Left renal cortex interstitium (tissue), 4 donors: ENCODE measurements around the gene GOLGA1. TPM values are rescaled to one million over a fixed set of nuclear protein-coding genes. Genes with fewer than 3 reads are reported as not detected.

Experiments used
- DNase-seq, 4 donors: peaks; one replicate each; pipeline ENCODE4 v3.0.0-alpha.2; 2013; ENCODE audit warnings: low read depth in 4 of 4, low spot score in 2 of 4, missing footprints in 1 of 4
- polyA plus RNA-seq, 4 donors: library from polyadenylated mRNA; unstranded; fragments of 120-200 nt; gene quantifications; one replicate each; pipeline ENCODE4 v1.2.1, GENCODE V29; 2013; ENCODE audit not compliant: insufficient read length in 4 of 4

The GOLGA1 gene
- polyA plus RNA-seq, 4 donors, result 14.3 to 17.8 (median 16.5) TPM

DNA sequence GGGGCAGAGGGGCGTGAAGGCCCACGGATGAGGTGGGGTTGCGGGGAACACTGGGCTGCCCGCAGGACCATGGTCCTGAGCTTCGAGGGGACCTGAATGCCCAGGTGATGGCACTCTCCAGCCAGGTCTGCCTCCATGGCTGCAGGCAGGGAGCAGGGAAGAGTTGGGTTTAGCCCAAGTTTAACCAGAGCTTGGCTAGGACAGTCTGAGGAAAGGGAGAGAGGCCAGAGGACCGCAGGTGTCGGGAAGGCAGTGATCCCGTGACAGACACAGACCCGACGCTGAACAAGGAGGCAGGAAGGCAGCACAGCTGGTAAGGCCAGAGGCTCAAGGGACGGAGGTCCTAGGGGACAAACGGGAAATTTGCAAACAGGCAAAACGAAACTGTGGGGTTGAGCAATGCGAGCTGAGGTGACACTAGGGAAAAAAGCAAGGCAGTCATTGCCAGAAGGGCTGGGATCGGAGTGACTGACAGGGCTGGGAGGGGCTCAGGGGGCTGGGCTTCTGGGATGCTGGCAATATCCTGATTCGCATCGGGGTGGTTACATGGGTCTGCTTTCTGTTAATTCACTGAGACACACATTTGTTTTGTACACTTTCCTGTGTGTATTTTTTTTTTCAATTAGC lies 53.9 kb downstream of the GOLGA1 start:
- DNase-seq, result no peak

DNA sequence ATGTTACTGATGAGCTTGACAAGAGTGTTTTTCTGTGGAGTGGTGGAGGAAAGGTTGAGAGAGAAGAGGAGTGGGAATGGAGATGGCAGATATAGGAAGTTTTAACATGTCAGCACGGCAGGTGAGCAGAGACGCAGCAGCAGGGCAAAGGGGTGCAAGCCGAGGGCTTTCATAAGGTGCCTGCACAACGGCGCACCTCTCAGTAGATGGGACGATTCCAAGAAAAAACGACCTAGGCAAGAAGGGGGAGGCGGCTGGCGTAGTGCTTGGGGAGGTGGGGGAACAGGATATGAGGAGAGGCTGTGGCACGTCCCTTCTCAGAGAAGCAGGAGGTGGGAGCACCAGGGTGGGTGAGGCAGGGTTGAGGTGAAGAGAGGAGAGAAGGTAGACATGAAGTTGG lies 54.4 kb downstream of the GOLGA1 start:
- DNase-seq, result no peak

DNA sequence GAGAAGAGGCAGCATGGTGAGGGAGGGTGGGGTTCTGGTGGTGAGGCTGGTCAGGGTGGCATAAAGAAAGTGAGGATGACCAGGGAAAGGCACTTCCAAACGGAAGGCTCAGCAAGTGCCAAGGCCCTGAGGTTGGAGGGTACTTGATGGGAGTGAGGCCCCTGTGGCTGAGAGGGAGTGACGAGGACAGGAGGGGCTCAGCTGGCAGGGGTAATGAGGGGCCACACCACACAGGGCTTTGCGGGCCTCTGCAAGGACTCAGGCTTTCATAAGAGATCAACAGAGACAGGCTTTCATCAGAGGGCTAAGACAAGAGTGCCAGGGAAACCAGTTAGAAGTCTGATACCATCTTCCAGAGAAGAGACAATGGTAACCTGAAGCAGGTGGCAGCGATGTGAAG lies 55.3 kb downstream of the GOLGA1 start:
- no peak for DNase-seq

DNA sequence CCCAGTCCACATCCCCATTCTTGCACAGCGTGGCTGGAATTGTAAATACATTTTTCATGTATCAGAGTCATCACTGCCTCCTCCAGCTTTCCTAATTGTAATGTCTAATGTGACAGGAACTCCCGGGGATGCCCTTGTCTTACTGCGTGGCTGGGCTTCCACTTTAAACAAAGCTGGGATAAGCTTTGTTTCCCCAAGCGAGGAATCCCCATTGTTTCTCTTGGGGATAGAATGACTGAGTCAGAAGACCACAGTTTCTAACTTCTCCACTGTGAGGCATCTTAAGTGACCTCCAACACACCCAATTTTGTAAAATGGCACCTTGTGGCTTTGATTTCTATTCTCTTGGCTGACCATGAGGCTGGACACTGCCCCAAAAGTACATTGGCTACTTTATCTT lies 56.5 kb downstream of the GOLGA1 start:
- no peak for DNase-seq

- no peak for DNase-seq
Measured at GRCh38 chr9:124882231-124882630, 58.7 kb downstream of the GOLGA1 start.

- DNase-seq, result no peak
Measured at GRCh38 chr9:124881138-124881743, 59.6 kb downstream of the GOLGA1 start.

GRCh38 chr9:124880501-124880900 lies 60.4 kb downstream of the GOLGA1 start:
- DNase-seq, result no peak

DNA sequence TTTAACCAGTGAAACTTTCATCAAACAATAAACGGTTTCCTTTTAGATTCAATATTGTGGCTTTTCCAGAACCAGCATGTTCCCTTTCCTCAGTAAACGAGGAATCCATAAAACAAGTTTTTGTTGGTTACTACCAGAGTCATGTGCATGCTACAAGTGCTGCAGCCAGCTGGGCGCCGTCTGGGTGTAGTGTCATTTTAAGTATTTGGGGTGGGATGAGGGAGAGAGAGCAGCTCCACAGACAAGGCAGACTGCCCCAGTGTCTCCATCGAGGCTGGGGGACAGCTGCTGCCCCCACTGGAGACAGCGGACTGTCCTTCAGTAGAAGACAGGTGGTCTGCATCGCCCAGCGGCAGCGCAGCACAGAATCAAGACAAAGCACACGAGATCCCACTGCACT lies 61.7 kb downstream of the GOLGA1 start:
- DNase-seq, result no peak

- DNase-seq, result no peak
Measured at GRCh38 chr9:124878518-124878917, 62.4 kb downstream of the GOLGA1 start.

DNA sequence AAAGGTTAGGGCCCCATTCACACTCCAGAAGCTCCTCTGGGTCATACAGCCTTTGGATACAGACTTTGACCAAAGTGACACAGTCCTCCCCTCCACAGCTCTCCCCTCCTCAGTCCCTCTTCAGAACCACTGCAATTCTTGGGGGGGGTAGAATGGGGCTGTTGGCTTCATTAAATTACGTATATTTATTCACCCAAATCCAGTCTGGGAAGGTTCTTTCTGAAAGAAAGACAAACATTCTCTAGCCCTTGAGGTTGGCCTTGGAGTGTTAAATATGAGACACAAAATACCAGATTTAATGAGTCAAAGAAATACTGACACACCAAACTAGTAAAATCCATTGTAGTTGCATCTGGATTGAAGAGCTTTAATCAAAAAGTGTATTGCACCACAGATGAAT lies 62.9 kb downstream of the GOLGA1 start:
- no peak for DNase-seq

GRCh38 chr9:124877021-124877782 lies 63.7 kb downstream of the GOLGA1 start:
- DNase-seq, result no peak

- no peak for DNase-seq
Measured at GRCh38 chr9:124875501-124875900, 65.4 kb downstream of the GOLGA1 start.

- no peak for DNase-seq
Measured at GRCh38 chr9:124873664-124874063, 67.2 kb downstream of the GOLGA1 start.

DNA sequence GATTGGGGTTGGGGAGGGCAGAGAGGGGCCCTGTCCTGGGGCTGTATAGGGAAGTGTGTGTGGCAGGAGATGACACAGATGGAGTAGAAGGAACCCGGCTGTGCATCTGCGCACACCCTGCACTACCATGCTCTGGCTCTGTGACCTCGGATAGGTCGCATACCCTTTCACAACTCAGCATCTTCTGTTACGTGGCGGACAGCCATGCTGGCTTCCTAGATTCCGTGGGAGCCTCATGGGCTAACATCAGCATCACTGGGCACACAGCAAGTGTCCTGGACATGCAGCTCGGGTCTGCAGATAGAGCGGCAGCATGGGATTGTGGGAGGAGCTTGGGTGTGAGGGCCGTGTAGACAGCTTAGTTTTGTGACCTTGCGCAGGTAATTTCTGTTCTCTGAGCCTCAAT lies 69.7 kb downstream of the GOLGA1 start:
- no peak for DNase-seq

- DNase-seq, result no peak
Measured at GRCh38 chr9:124870723-124871122, 70.2 kb downstream of the GOLGA1 start.

DNA sequence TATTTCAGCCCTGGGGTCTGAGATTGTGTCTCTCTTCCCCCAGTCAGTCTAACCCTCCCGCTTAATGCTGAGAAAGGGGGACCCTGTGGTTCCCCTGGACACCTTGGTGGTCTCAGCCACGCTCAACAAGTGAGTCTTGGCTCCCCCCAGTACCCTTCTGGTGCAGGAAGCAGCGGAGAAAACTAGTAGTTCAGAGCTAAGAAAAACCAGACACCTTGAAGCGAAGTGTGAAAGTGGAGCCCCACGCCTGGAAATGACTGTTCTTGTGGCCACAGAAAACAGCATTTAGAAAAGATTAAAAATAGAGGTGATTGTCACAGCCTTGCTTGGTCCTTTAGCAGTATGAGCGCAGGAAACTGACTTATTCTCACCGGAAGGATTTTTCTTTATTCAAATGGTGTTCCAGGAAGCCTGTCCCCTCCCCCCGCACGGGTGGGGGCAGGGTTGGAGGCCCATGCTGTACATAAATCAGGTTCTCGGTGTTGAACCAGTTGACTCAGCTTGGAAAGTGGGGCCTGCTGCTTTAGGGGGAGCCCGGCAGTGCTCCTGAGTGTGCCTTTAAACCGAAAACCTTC lies 70.8 kb downstream of the GOLGA1 start:
- DNase-seq, result no peak

- no peak for DNase-seq
Measured at GRCh38 chr9:124869466-124869985, 71.4 kb downstream of the GOLGA1 start.

- peak in 2 of 4 donors; percentile 64 to 72 for DNase-seq
Measured at GRCh38 chr9:124868511-124869465, 72.1 kb downstream of the GOLGA1 start.

DNA sequence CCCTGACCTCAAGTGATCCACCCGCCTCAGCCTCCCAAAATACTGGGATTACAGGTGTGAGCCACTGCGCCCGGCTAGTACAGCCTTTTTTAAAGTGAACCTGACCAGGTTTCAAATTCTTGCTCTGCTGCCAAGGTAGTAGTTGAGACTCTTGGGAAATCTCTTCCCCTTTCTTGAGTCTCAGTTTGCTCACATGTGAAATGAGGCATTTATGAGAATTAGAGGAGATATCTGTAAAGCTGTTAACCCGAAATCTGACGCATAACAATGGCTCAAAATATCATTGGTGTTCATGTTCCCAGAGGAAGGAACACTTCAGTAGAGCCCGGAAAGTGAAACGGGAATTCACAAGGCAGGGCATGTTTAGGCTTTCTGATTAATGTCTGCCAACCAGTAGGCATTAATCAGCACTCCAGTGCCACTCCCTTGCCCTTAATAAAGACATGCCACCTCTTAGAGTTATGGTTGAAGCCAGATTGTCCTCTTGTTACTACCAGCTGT lies 77.5 kb downstream of the GOLGA1 start:
- no peak for DNase-seq
